H9 (cell line): ENCODE results near the gene MRPL1. TPM values are rescaled to one million over a fixed set of nuclear protein-coding genes. Genes with fewer than 3 reads are reported as not detected.

Experiments used
- DNase-seq: peaks from one replicate; pipeline ENCODE4 v3.0.0-alpha.2; 2017
- H2AFZ ChIP-seq: one replicate; pipeline ENCODE4 v1.6.1; 2013; ENCODE audit warnings: mild to moderate bottlenecking, low read length, control low read depth, moderate library complexity
- H2AK5ac ChIP-seq: 2 replicates; pipeline ENCODE4 v1.6.1; 2013; ENCODE audit warnings: low read length, control low read depth, mixed read lengths; ENCODE audit not compliant: insufficient read length
- H2BK120ac ChIP-seq: one replicate; pipeline ENCODE4 v1.6.1; 2013; ENCODE audit warnings: low read depth, mild to moderate bottlenecking, low read length, control low read depth, inconsistent platforms; ENCODE audit not compliant: poor library complexity, severe bottlenecking
- H2BK12ac ChIP-seq: 2 replicates; pipeline ENCODE4 v1.6.1; 2013; ENCODE audit warnings: low read length, control low read depth, mixed read lengths, low read depth; ENCODE audit not compliant: insufficient read length
- H2BK15ac ChIP-seq: 2 replicates; pipeline ENCODE4 v1.6.1; 2013; ENCODE audit warnings: low read depth, low read length, control low read depth
- H2BK20ac ChIP-seq: one replicate; pipeline ENCODE4 v1.6.1; 2013; ENCODE audit warnings: low read depth, mild to moderate bottlenecking, low read length, control low read depth, inconsistent platforms; ENCODE audit not compliant: poor library complexity, severe bottlenecking
- H2BK5ac ChIP-seq: 2 replicates; pipeline ENCODE4 v1.6.1; 2013; ENCODE audit warnings: low read length, control low read depth, mixed read lengths; ENCODE audit not compliant: insufficient read length
- H3K14ac ChIP-seq: 2 replicates; pipeline ENCODE4 v1.6.1; 2013; ENCODE audit warnings: low read length, control low read depth; ENCODE audit not compliant: insufficient read depth
- H3K18ac ChIP-seq: 2 replicates; pipeline ENCODE4 v1.6.1; 2013; ENCODE audit warnings: low read depth, mild to moderate bottlenecking, mixed read lengths, low read length, control low read depth; ENCODE audit not compliant: insufficient read length
- H3K23ac ChIP-seq: 2 replicates; pipeline ENCODE4 v1.6.1; 2013; ENCODE audit warnings: low read length, control low read depth, mixed read lengths, low read depth; ENCODE audit not compliant: insufficient read length
- H3K23me2 ChIP-seq: 2 replicates; pipeline ENCODE4 v1.6.1; 2013; ENCODE audit warnings: low read depth, mild to moderate bottlenecking, mixed read lengths, low read length, control low read depth; ENCODE audit not compliant: insufficient read length, poor library complexity, severe bottlenecking
- H3K27ac ChIP-seq: 2 replicates; pipeline ENCODE4 v1.5.1; 2013; ENCODE audit warnings: low read length, control low read depth, mixed read lengths, low read depth; ENCODE audit not compliant: insufficient read length
- H3K27me3 ChIP-seq: 2 replicates; pipeline ENCODE4 v1.6.1; 2013; ENCODE audit warnings: low read length, control low read depth, inconsistent platforms; ENCODE audit not compliant: insufficient read depth
- H3K4ac ChIP-seq: 2 replicates; pipeline ENCODE4 v1.6.1; 2013; ENCODE audit warnings: low read depth, mild to moderate bottlenecking, control low read depth, inconsistent platforms, low read length, moderate library complexity
- H3K4me1 ChIP-seq: 2 replicates; pipeline ENCODE4 v1.6.1; 2013; ENCODE audit warnings: low read length, control low read depth, inconsistent platforms; ENCODE audit not compliant: insufficient read depth
- H3K4me2 ChIP-seq: 2 replicates; pipeline ENCODE4 v1.6.1; 2013; ENCODE audit warnings: low read length, control low read depth, mixed read lengths; ENCODE audit not compliant: insufficient read length, insufficient read depth
- H3K56ac ChIP-seq: 2 replicates; pipeline ENCODE4 v1.6.1; 2013; ENCODE audit warnings: low read depth, mild to moderate bottlenecking, mixed read lengths, low read length, control low read depth; ENCODE audit not compliant: insufficient read length
- H3K79me1 ChIP-seq: 2 replicates; pipeline ENCODE4 v1.6.1; 2013; ENCODE audit warnings: low read depth, mild to moderate bottlenecking, moderate library complexity, low read length, control low read depth, inconsistent platforms; ENCODE audit not compliant: insufficient read depth, poor library complexity, severe bottlenecking
- H3K79me2 ChIP-seq: 2 replicates; pipeline ENCODE4 v1.6.1; 2013; ENCODE audit warnings: low read length, control low read depth, inconsistent platforms; ENCODE audit not compliant: insufficient read depth
- H3K9ac ChIP-seq: 2 replicates; pipeline ENCODE4 v1.6.1; 2013; ENCODE audit warnings: low read length, control low read depth, mixed read lengths; ENCODE audit not compliant: insufficient read length; ENCODE audit errors: extremely low read depth
- H3K9me3 ChIP-seq: one replicate; pipeline ENCODE4 v1.6.1; 2013; ENCODE audit warnings: low read depth, low read length, inconsistent platforms; ENCODE audit not compliant: control insufficient read depth
- H3T11ph ChIP-seq: one replicate; pipeline ENCODE4 v1.6.1; 2013; ENCODE audit warnings: mild to moderate bottlenecking, low read length, control low read depth, inconsistent platforms
- H4K20me1 ChIP-seq: one replicate; pipeline ENCODE4 v1.6.1; 2013; ENCODE audit not compliant: control insufficient read depth, insufficient read length, insufficient read depth
- H4K5ac ChIP-seq: 2 replicates; pipeline ENCODE4 v1.6.1; 2013; ENCODE audit warnings: low read depth, mild to moderate bottlenecking, mixed read lengths, low read length, control low read depth; ENCODE audit not compliant: insufficient read length
- H4K8ac ChIP-seq: replicated peaks from 2 replicates; pipeline ENCODE4 v1.6.1; 2013; ENCODE audit warnings: low read length, control low read depth, mixed read lengths, low read depth; ENCODE audit not compliant: insufficient read length
- H4K91ac ChIP-seq: 2 replicates; pipeline ENCODE4 v1.6.1; 2013; ENCODE audit warnings: low read depth, mild to moderate bottlenecking, moderate library complexity, mixed read lengths, low read length, control low read depth; ENCODE audit not compliant: insufficient read length
- H3K27ac Mint-ChIP-seq, 3 experiments: 2 replicates in 2 of 3; 3 replicates in 1 of 3; pipeline ENCODE4 v1.8.0; 2020 to 2021; ENCODE audit warnings: mixed read lengths in 3 of 3, mild to moderate bottlenecking in 1 of 3, moderate library complexity in 1 of 3
- H3K27me3 Mint-ChIP-seq: 2 replicates; pipeline ENCODE4 v1.8.0; 2021; ENCODE audit warnings: low read depth, mild to moderate bottlenecking, moderate library complexity, mixed read lengths
- H3K36me3 Mint-ChIP-seq, 3 experiments: 2 replicates in 2 of 3; 3 replicates in 1 of 3; pipeline ENCODE4 v1.8.0; 2020 to 2021; ENCODE audit warnings: low read depth in 3 of 3, mixed read lengths in 3 of 3; ENCODE audit not compliant: insufficient read depth in 1 of 3
- H3K4me1 Mint-ChIP-seq, 2 experiments: 2 replicates each; pipeline ENCODE4 v1.8.0; 2020; ENCODE audit warnings: mixed read lengths in 2 of 2
- H3K4me3 Mint-ChIP-seq, 2 experiments: 2 replicates in 1 of 2; 3 replicates in 1 of 2; pipeline ENCODE4 v1.8.0; 2020 to 2021; ENCODE audit warnings: mild to moderate bottlenecking in 2 of 2, mixed read lengths in 2 of 2, moderate library complexity in 1 of 2
- H3K9me3 Mint-ChIP-seq, 2 experiments: 2 replicates in 1 of 2; 3 replicates in 1 of 2; pipeline ENCODE4 v1.8.0; 2020; ENCODE audit warnings: mild to moderate bottlenecking in 2 of 2, mixed read lengths in 2 of 2, moderate library complexity in 1 of 2
- WGBS: extraction: QIAGEN DNeasy Blood & Tissue Kit; methylation state at CpG from one replicate; pipeline ENCODE4 v1.1.7; 2013; ENCODE audit warnings: missing lambda C conversion rate, low lambda C conversion rate, mixed read lengths; ENCODE audit not compliant: insufficient read length; ENCODE audit errors: extremely low coverage; 5-methylcytosine and 5-hydroxymethylcytosine counted together
- total RNA-seq: library from RNA; stranded (reverse); gene quantifications from 2 replicates; pipeline ENCODE4 v1.2.1, GENCODE V29; 2021
- TF ChIP-seq, protein P1 (sequence below): fragments of 200-600 bp; sonication (generic); conservative IDR thresholded peaks from 3 replicates; pipeline ENCODE4 v1.8.0; 2021; ENCODE audit warnings: antibody characterized with exemption, mild to moderate bottlenecking

MRPL1 gene
- total RNA-seq, 1 experiment from 2014 or later, result 39.0 TPM

GRCh38 chr4:77852892-77853495 is 9.6 kb upstream of the MRPL1 start:
- no peaks in the 10 kb centered on the region for H3K4me1 ChIP-seq
- H3K27ac Mint-ChIP-seq, result no peak overlapping the region
- no peak overlapping the region for H2BK120ac ChIP-seq

More at GRCh38 chr4:77852892-77853495, 9.6 kb upstream of the MRPL1 start:
- H4K8ac ChIP-seq, result no peak overlapping the region
- Mint-ChIP-seq H3K4me1 (peaks cover under 1% of the 10 kb centered on the region in 2 experiments), H3K36me3 (no peaks in the 10 kb centered on the region), H3K4me3 (no peak overlapping the region), H3K27me3 (no peaks in the 10 kb centered on the region), H3K9me3 (no peaks in the 10 kb centered on the region)
- H2BK15ac ChIP-seq, result no peak overlapping the region
- H3K27me3 ChIP-seq, result no peaks in the 10 kb centered on the region
- no peak overlapping the region for H3T11ph ChIP-seq
- no peaks in the 10 kb centered on the region for H3K79me1 ChIP-seq
- no peak overlapping the region for H4K91ac ChIP-seq
- TF ChIP-seq, protein P1, sequence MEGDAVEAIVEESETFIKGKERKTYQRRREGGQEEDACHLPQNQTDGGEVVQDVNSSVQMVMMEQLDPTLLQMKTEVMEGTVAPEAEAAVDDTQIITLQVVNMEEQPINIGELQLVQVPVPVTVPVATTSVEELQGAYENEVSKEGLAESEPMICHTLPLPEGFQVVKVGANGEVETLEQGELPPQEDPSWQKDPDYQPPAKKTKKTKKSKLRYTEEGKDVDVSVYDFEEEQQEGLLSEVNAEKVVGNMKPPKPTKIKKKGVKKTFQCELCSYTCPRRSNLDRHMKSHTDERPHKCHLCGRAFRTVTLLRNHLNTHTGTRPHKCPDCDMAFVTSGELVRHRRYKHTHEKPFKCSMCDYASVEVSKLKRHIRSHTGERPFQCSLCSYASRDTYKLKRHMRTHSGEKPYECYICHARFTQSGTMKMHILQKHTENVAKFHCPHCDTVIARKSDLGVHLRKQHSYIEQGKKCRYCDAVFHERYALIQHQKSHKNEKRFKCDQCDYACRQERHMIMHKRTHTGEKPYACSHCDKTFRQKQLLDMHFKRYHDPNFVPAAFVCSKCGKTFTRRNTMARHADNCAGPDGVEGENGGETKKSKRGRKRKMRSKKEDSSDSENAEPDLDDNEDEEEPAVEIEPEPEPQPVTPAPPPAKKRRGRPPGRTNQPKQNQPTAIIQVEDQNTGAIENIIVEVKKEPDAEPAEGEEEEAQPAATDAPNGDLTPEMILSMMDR, result no peak
- no peak overlapping the region for H3K18ac ChIP-seq
- no peak overlapping the region for H2BK5ac ChIP-seq
- no peak overlapping the region for H2AFZ ChIP-seq
- no peak overlapping the region for H4K5ac ChIP-seq
- H2AK5ac ChIP-seq, result no peak overlapping the region
- H4K20me1 ChIP-seq, result no peaks in the 10 kb centered on the region
- no peak overlapping the region for H2BK12ac ChIP-seq
- no peak for DNase-seq
- H3K23me2 ChIP-seq, result no peaks in the 10 kb centered on the region
- H3K27ac ChIP-seq, result no peak overlapping the region
- no peak overlapping the region for H2BK20ac ChIP-seq
- no peak overlapping the region for H3K56ac ChIP-seq
- no peaks in the 10 kb centered on the region for H3K79me2 ChIP-seq
- H3K4ac ChIP-seq, result no peak overlapping the region
- no peak overlapping the region for H3K4me2 ChIP-seq
- H3K9ac ChIP-seq, result no peak overlapping the region
- no peak overlapping the region for H3K14ac ChIP-seq
- no CpG with 5 or more reads among the region's 7 CpGs for WGBS
- no peak overlapping the region for H3K23ac ChIP-seq
- H3K9me3 ChIP-seq, result no peaks in the 10 kb centered on the region
